Activated CD4-positive, alpha-beta memory T cell treated with anti-CD3 and anti-CD28 coated beads for 36 hours (primary cell): Measurements from ENCODE around the gene HSPA5. TPM values are rescaled to one million over a fixed set of nuclear protein-coding genes. Genes with fewer than 3 reads are reported as not detected.
A peak's percentile ranks its signal among the peaks of the same experiment; 100 is the strongest.
"Not testable (repeated sequence)": the region's sequence is repeated elsewhere in the genome, so short reads cannot be mapped to it uniquely, and the experiment has no call there.

Source experiments
- CTCF ChIA-PET: fragments of 350-600 bp; sonication (Branson Sonifier 250); formaldehyde crosslinking; loops from one replicate; lab custom pipeline; 2021; ENCODE audit warnings: antibody characterized with exemption, inconsistent platforms; lab: Charles Lee
- POLR2A ChIA-PET: fragments of 350-600 bp; sonication (Branson Sonifier 250); formaldehyde crosslinking; loops from one replicate; lab custom pipeline; 2021; ENCODE audit warnings: antibody characterized with exemption; lab: Charles Lee
- DNase-seq: peaks from one replicate; pipeline ENCODE4 v3.0.0-alpha.2; 2020
- H3K27ac Mint-ChIP-seq: one replicate; pipeline ENCODE4 v1.8.0; 2021; ENCODE audit warnings: mixed read lengths
- H3K27me3 Mint-ChIP-seq: one replicate; pipeline ENCODE4 v1.8.0; 2021; ENCODE audit warnings: mixed read lengths
- H3K36me3 Mint-ChIP-seq: one replicate; pipeline ENCODE4 v1.8.0; 2021; ENCODE audit warnings: mixed read lengths
- H3K4me1 Mint-ChIP-seq: one replicate; pipeline ENCODE4 v1.8.0; 2021; ENCODE audit warnings: low read depth, mixed read lengths
- H3K4me3 Mint-ChIP-seq: one replicate; pipeline ENCODE4 v1.8.0; 2021; ENCODE audit warnings: mild to moderate bottlenecking, mixed read lengths
- H3K9me3 Mint-ChIP-seq: one replicate; pipeline ENCODE4 v1.8.0; 2021; ENCODE audit warnings: mixed read lengths
- intact Hi-C: fragments of 100-400 bp; cut with micrococcal nuclease; formaldehyde crosslinking; loops from one replicate; pipeline ENCODE4 v1.15.1; 2023
- total RNA-seq, 2 experiments: library from RNA; stranded (reverse); gene quantifications; one replicate each; pipeline ENCODE4 v1.2.3, GENCODE V29; 2021

HSPA5 gene
- total RNA-seq = 100 to 1,000 TPM; 169 to 170 TPM

- Mint-ChIP-seq H3K36me3 (peaks cover 51% of the 10 kb centered on the region), H3K4me1 (peaks cover 46% of the 10 kb centered on the region), H3K27ac (peak within 1 kb of the TSS; percentile 98), H3K4me3 (peak within 1 kb of the TSS; percentile 94), H3K27me3 (peaks cover 2% of the 10 kb centered on the region), H3K9me3 (no peaks in the 10 kb centered on the region)
- ChIA-PET POLR2A (interaction anchor here (0.5 to 3.8 kb wide), 26 partner anchors 8 to 622 kb away, joined by 3 to 66 read pairs (median 4); partner anchors contain the start of genes ARPC5L, GAPVD1, GOLGA1 and RABEPK), CTCF (interaction anchor here (0.7 to 2.7 kb wide), 3 partner anchors 21 to 51 kb away, joined by 3 to 17 read pairs (median 4); partner anchors contain the start of gene GAPVD1)
- peak; percentile 100 for DNase-seq
- intact Hi-C loops = loop anchor here (1.0 to 5.0 kb wide), 8 partner anchors 20 to 469 kb away; partner anchors contain the start of genes GAPVD1, GOLGA1, NR6A1 and PPP6C
Measured at GRCh38 chr9:125241000-125241862, at the start of gene HSPA5. Gene HSPA5 (minus strand): TSS chr9:125241343. CDS start chr9:125241126, 217 bp downstream.

- H3K27me3 Mint-ChIP-seq, H3K27ac Mint-ChIP-seq, H3K36me3 Mint-ChIP-seq, DNase-seq, POLR2A ChIA-PET, H3K4me1 Mint-ChIP-seq, intact Hi-C loops, H3K4me3 Mint-ChIP-seq, CTCF ChIA-PET, H3K9me3 Mint-ChIP-seq: not testable (repeated sequence)
Measured at GRCh38 chr9:125286935-125287433, 45.8 kb upstream of the HSPA5 start.

GRCh38 chr9:125284855-125285254 is 43.7 kb upstream of the HSPA5 start:
- Mint-ChIP-seq H3K4me1 (peaks cover 4% of the 10 kb centered on the region), H3K27me3 (no peaks in the 10 kb centered on the region), H3K27ac (no peak overlapping the region), H3K4me3 (no peak overlapping the region), H3K36me3 (peaks cover 2% of the 10 kb centered on the region), H3K9me3 (no peaks in the 10 kb centered on the region)
- intact Hi-C loops = no loop called here
- ChIA-PET POLR2A (no interaction called here), CTCF (no interaction called here)
- no peak for DNase-seq

- ChIA-PET POLR2A (interaction anchor here (0.6 kb wide), 1 partner anchor 10 kb away, joined by 6 read pairs; no protein-coding TSS in a partner anchor), CTCF (interaction anchor here (0.6 kb wide), 1 partner anchor 216 kb away, joined by 3 read pairs; no protein-coding TSS in a partner anchor)
- no peak for DNase-seq
- H3K36me3 Mint-ChIP-seq = no peaks in the 10 kb centered on the region
- H3K4me1 Mint-ChIP-seq = peaks cover 8% of the 10 kb centered on the region
- no peaks in the 10 kb centered on the region for H3K9me3 Mint-ChIP-seq
- no peaks in the 10 kb centered on the region for H3K27me3 Mint-ChIP-seq
- intact Hi-C loops = no loop called here
- no peak overlapping the region for H3K27ac Mint-ChIP-seq
- H3K4me3 Mint-ChIP-seq = no peak overlapping the region
Measured at GRCh38 chr9:125280945-125281344, 39.8 kb upstream of the HSPA5 start.

GRCh38 chr9:125277411-125277810 is 36.3 kb upstream of the HSPA5 start:
- Mint-ChIP-seq H3K27me3 (no peaks in the 10 kb centered on the region), H3K4me1 (peaks cover 15% of the 10 kb centered on the region), H3K27ac (no peak overlapping the region), H3K36me3 (peaks cover 4% of the 10 kb centered on the region), H3K4me3 (no peak overlapping the region), H3K9me3 (no peaks in the 10 kb centered on the region)
- POLR2A ChIA-PET = no interaction called here
- CTCF ChIA-PET = no interaction called here
- no peak for DNase-seq
- intact Hi-C loops = no loop called here

GRCh38 chr9:125276771-125277170 is 35.6 kb upstream of the HSPA5 start:
- POLR2A ChIA-PET = interaction anchor here (0.9 kb wide), 1 partner anchor 12 kb away, joined by 3 read pairs; no protein-coding TSS in a partner anchor

GRCh38 chr9:125272697-125273096 is 31.6 kb upstream of the HSPA5 start:
- Mint-ChIP-seq H3K4me3 (no peak overlapping the region), H3K27ac (no peak overlapping the region), H3K4me1 (peaks cover 25% of the 10 kb centered on the region), H3K27me3 (no peaks in the 10 kb centered on the region), H3K9me3 (no peaks in the 10 kb centered on the region), H3K36me3 (peaks cover 7% of the 10 kb centered on the region)
- ChIA-PET CTCF (interaction anchor here (0.9 kb wide), 1 partner anchor 11 kb away, joined by 3 read pairs; the partner anchor contains the start of gene GAPVD1), POLR2A (no interaction called here)
- no peak for DNase-seq
- intact Hi-C loops = no loop called here

More at GRCh38 chr9:125276771-125277170, 35.6 kb upstream of the HSPA5 start:
- intact Hi-C loops = no loop called here
- Mint-ChIP-seq H3K4me1 (peaks cover 13% of the 10 kb centered on the region), H3K9me3 (no peaks in the 10 kb centered on the region), H3K27me3 (no peaks in the 10 kb centered on the region), H3K4me3 (no peak overlapping the region), H3K36me3 (peaks cover 4% of the 10 kb centered on the region), H3K27ac (no peak overlapping the region)
- DNase-seq = no peak
- CTCF ChIA-PET = no interaction called here

- peaks cover 23% of the 10 kb centered on the region for H3K4me1 Mint-ChIP-seq
- H3K36me3 Mint-ChIP-seq = peaks cover 12% of the 10 kb centered on the region
- ChIA-PET CTCF (no interaction called here), POLR2A (no interaction called here)
- no peaks in the 10 kb centered on the region for H3K27me3 Mint-ChIP-seq
- H3K27ac Mint-ChIP-seq = no peak overlapping the region
- no peak overlapping the region for H3K4me3 Mint-ChIP-seq
- no peak for DNase-seq
- H3K9me3 Mint-ChIP-seq = no peaks in the 10 kb centered on the region
- intact Hi-C loops = no loop called here
Measured at GRCh38 chr9:125271081-125271480, 29.9 kb upstream of the HSPA5 start.

- Mint-ChIP-seq H3K4me3 (no peak overlapping the region), H3K27ac (no peak overlapping the region), H3K27me3 (no peaks in the 10 kb centered on the region), H3K9me3 (no peaks in the 10 kb centered on the region), H3K4me1 (peaks cover 37% of the 10 kb centered on the region), H3K36me3 (peaks cover 17% of the 10 kb centered on the region)
- ChIA-PET CTCF (no interaction called here), POLR2A (interaction anchor here (2.1 kb wide), 1 partner anchor 28 kb away, joined by 7 read pairs; the partner anchor contains the start of gene HSPA5)
- DNase-seq = no peak
- intact Hi-C loops = no loop called here
Measured at GRCh38 chr9:125269014-125269397, 27.9 kb upstream of the HSPA5 start.

GRCh38 chr9:125268394-125269013 is 27.4 kb upstream of the HSPA5 start:
- Mint-ChIP-seq H3K9me3 (no peaks in the 10 kb centered on the region), H3K36me3 (peaks cover 19% of the 10 kb centered on the region), H3K27ac (no peak overlapping the region), H3K4me3 (no peak overlapping the region), H3K4me1 (peaks cover 41% of the 10 kb centered on the region), H3K27me3 (no peaks in the 10 kb centered on the region)
- no peak for DNase-seq
- intact Hi-C loops = no loop called here
- ChIA-PET POLR2A (interaction anchor here (2.1 kb wide), 1 partner anchor 27 kb away, joined by 7 read pairs; the partner anchor contains the start of gene HSPA5), CTCF (no interaction called here)

GRCh38 chr9:125264068-125264467 is 22.9 kb upstream of the HSPA5 start:
- Mint-ChIP-seq H3K27ac (peak overlapping the region; percentile 49), H3K36me3 (peaks cover 16% of the 10 kb centered on the region), H3K4me3 (peak overlapping the region; percentile 43), H3K4me1 (peaks cover 52% of the 10 kb centered on the region)
- intact Hi-C loops = loop anchor here (5.0 kb wide), 1 partner anchor 68 kb away; no protein-coding TSS in a partner anchor
- H3K9me3 Mint-ChIP-seq, CTCF ChIA-PET, H3K27me3 Mint-ChIP-seq: not testable (repeated sequence)
- POLR2A ChIA-PET = interaction anchor here (1.0 to 5.4 kb wide), 2 partner anchors 12 to 22 kb away, joined by 3 to 66 read pairs; partner anchors contain the start of gene HSPA5
- DNase-seq = peak; percentile 34
